HG02852 (cell line): ENCODE measurements around the gene ANKLE2.

Source experiments
- ATAC-seq: cut with Tn5 transposase; IDR thresholded peaks from one replicate; pipeline ENCODE4 v1.9.1; 2021; ENCODE audit warnings: mild to moderate bottlenecking, moderate library complexity; ENCODE audit not compliant: unreplicated experiment

ANKLE2 gene

GRCh38 chr12:132747896-132748295 lies 13.7 kb downstream of the ANKLE2 start:
- ATAC-seq: no peak

GRCh38 chr12:132747395-132747794 lies 14.2 kb downstream of the ANKLE2 start:
- ATAC-seq: no peak

GRCh38 chr12:132746613-132747012 lies 15.0 kb downstream of the ANKLE2 start:
- ATAC-seq: no peak

GRCh38 chr12:132743831-132744230 lies 17.8 kb downstream of the ANKLE2 start:
- ATAC-seq: no peak

- no peak for ATAC-seq
Measured at GRCh38 chr12:132741620-132742019, 20.0 kb downstream of the ANKLE2 start.

GRCh38 chr12:132740652-132741051 lies 21.0 kb downstream of the ANKLE2 start:
- ATAC-seq: no peak

- ATAC-seq: no peak
Measured at GRCh38 chr12:132740313-132740646, 21.4 kb downstream of the ANKLE2 start.

GRCh38 chr12:132739600-132740312 lies 21.9 kb downstream of the ANKLE2 start:
- ATAC-seq: no peak

- no peak for ATAC-seq
Measured at GRCh38 chr12:132736913-132737312, 24.7 kb downstream of the ANKLE2 start.

- ATAC-seq: no peak
Measured at GRCh38 chr12:132736378-132736777, 25.3 kb downstream of the ANKLE2 start.

- no peak for ATAC-seq
Measured at GRCh38 chr12:132735496-132735895, 26.1 kb downstream of the ANKLE2 start.

GRCh38 chr12:132734206-132734605 lies 27.4 kb downstream of the ANKLE2 start:
- ATAC-seq: no peak

GRCh38 chr12:132731574-132731973 lies 30.1 kb downstream of the ANKLE2 start:
- no peak for ATAC-seq

- no peak for ATAC-seq
Measured at GRCh38 chr12:132730353-132730752, 31.3 kb downstream of the ANKLE2 start.

- ATAC-seq: no peak
Measured at GRCh38 chr12:132729541-132730320, 31.9 kb downstream of the ANKLE2 start.

- ATAC-seq: no peak
Measured at GRCh38 chr12:132728502-132728901, 33.1 kb downstream of the ANKLE2 start.

- no peak for ATAC-seq
Measured at GRCh38 chr12:132727091-132727794, 34.4 kb downstream of the ANKLE2 start.

- ATAC-seq: no peak
Measured at GRCh38 chr12:132726386-132726785, 35.2 kb downstream of the ANKLE2 start.

GRCh38 chr12:132724506-132725241 lies 37.0 kb downstream of the ANKLE2 start:
- no peak for ATAC-seq

- no peak for ATAC-seq
Measured at GRCh38 chr12:132723764-132724140, 37.9 kb downstream of the ANKLE2 start.
